Central memory CD8-positive, alpha-beta T cell (primary cell): ENCODE results near the gene MRPS7.
"Not testable (repeated sequence)": the region's sequence is repeated elsewhere in the genome, so short reads cannot be mapped to it uniquely, and the experiment has no call there.

Experiments
- ATAC-seq: fragments of 150-1000 bp; cut with Tn5 transposase; replicated peaks from 2 replicates; pipeline ENCODE4 v1.10.0; 2022; ENCODE audit warnings: mild to moderate bottlenecking, moderate FRiP score, moderate number of reproducible peaks; ENCODE audit not compliant: poor library complexity, severe bottlenecking; ENCODE audit errors: extremely low read depth
- DNase-seq, 2 donors: peaks; one replicate each; pipeline ENCODE4 v3.0.0; 2021; ENCODE audit warnings: low spot score in 2 of 2
- H3K27ac Mint-ChIP-seq: one replicate; pipeline ENCODE4 v1.8.0; 2022; ENCODE audit warnings: low read depth, mild to moderate bottlenecking, moderate library complexity, mixed read lengths
- H3K27me3 Mint-ChIP-seq: one replicate; pipeline ENCODE4 v1.8.0; 2022; ENCODE audit warnings: mixed read lengths
- H3K36me3 Mint-ChIP-seq: one replicate; pipeline ENCODE4 v1.8.0; 2022; ENCODE audit warnings: mild to moderate bottlenecking, moderate library complexity, mixed read lengths; ENCODE audit not compliant: insufficient read depth
- H3K4me1 Mint-ChIP-seq: one replicate; pipeline ENCODE4 v1.8.0; 2022; ENCODE audit warnings: mixed read lengths
- H3K4me3 Mint-ChIP-seq: one replicate; pipeline ENCODE4 v1.8.0; 2022; ENCODE audit warnings: mild to moderate bottlenecking, moderate library complexity, mixed read lengths
- H3K9me3 Mint-ChIP-seq: one replicate; pipeline ENCODE4 v1.8.0; 2022; ENCODE audit warnings: mixed read lengths

MRPS7 gene

DNA sequence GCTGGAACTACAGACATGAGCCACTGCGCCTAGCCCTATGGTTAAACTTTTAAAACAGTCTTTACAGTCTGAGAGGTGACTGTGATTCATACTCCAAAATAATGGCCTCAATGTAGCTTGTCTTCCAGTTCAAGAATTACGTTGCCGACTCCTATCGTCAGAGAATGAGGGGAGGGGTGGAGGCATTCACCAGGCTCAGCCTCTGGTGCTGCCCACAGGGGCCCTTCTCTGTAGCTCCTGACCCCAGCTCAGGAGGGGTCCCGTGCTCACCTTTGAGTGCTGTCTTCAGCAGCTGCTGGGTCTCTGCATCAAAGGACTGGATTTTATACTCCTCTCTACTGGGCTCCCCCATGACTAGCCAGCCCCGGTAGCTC is 8.2 kb downstream of the MRPS7 start:
- Mint-ChIP-seq H3K27ac (peak overlapping the region; percentile 35), H3K4me3 (peak overlapping the region; percentile 85), H3K4me1 (peaks cover 22% of the 10 kb centered on the region), H3K9me3 (no peaks in the 10 kb centered on the region), H3K27me3 (no peaks in the 10 kb centered on the region), H3K36me3 (peaks cover 8% of the 10 kb centered on the region)
- DNase-seq (no peak), ATAC-seq (no peak)

DNA sequence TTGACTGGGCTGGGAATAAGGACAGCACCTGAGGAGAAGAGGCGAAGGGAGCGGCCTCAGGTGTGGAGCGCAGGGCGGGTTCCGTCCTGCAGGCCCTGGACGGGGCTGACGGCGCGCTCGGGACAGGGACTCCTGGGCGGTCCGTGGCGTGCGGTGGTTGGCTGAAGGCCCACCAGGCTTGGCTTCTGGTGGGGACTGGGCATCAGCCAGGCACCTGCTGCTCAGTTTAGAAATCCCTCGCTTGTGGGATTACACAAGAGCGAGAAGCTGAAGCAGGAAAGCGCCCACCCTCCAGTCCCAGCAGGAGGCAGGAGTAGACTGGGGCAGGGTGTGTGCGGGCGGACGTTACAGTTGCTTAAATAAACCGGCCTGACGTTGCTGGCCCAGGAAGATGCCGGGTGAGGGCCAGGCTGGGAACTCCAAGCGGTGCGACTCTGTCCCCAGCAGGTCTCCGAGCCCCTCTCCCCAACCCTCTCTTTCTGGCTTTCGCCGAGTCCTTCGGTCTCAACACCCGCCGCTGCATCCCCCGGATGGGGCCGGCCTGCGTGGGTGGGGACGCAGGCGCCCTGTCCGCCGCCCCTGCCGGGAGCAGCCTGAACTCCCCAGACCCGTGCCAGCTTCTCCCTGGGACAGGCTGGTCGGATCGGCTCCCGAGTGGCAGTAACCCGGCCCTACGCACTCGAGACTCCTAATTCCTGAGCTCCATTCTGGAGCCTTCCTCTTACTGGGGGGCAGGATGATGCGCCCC is 8.7 kb downstream of the MRPS7 start:
- peak overlapping the region; percentile 35 for H3K27ac Mint-ChIP-seq
- peak overlapping the region; percentile 85 for H3K4me3 Mint-ChIP-seq
- no peaks in the 10 kb centered on the region for H3K9me3 Mint-ChIP-seq
- peaks cover 22% of the 10 kb centered on the region for H3K4me1 Mint-ChIP-seq
- DNase-seq, result peak; percentile 27 to 31
- no peaks in the 10 kb centered on the region for H3K27me3 Mint-ChIP-seq
- peaks cover 3% of the 10 kb centered on the region for H3K36me3 Mint-ChIP-seq
- ATAC-seq, result peak; percentile 38

DNA sequence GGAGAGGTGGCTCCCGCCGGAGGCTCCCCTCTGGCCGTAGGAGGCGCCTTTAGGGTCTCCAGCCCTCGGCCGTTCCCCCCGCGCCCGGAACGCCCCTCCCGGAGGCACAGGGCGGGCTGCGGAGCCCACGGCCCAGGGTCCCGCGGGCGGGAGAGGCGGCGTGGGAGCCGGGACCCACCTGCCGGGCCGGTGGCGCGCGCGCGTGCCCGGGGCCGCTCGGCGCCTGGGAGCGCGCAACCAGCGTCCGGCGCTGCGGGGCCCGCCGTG is 9.2 kb downstream of the MRPS7 start, which contains the start of gene MIF4GD:
MIF4GD (minus strand) TSS at position 266 of the 267 bp plus-strand sequence. CDS start 1,036 bp downstream, outside the sequence.
- H3K4me1 Mint-ChIP-seq, result peaks cover 22% of the 10 kb centered on the region
- H3K9me3 Mint-ChIP-seq, result no peaks in the 10 kb centered on the region

DNA sequence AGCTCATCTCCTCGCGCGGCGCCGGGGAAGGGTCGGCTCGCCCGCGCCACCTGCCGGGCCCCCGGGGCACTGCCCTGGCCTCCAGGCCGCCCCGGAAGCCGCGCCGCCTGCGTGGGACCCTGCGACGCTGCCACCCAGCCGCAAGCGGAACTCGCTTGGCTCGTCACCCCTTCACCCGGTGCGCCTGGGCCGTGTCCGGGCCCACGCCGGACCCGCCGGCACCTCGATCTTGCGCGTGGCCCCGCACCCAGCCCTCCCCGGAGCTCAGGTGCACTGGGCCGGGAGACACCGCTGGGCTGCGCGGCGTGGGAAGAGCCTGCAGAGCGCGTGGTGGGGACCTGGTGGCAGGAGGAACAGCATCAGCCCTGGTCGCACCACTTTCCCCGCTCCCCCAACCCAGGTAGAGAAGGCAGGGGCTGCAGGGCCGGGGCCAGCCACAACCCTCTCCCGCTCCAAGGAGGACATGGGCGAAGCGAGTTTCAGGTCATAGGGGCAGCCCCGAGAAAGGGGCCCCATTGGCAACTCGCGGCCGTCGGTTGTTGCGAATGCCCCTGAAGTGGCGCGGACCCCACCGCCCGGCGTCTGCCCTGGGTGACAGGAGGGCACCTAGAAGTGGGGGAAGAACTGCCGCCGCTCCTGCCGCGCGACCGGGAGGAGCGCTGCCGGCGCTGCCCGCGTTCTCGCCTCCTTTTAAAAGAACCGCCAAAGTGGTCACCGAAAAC is 9.7 kb downstream of the MRPS7 start:
- peaks cover 22% of the 10 kb centered on the region for H3K4me1 Mint-ChIP-seq

More for the DNA sequence above, 9.2 kb downstream of the MRPS7 start, which contains the start of gene MIF4GD:
- DNase-seq (no peak), ATAC-seq (no peak)
- H3K4me3 Mint-ChIP-seq, result peak within 1 kb of the TSS; percentile 85
- H3K27me3 Mint-ChIP-seq, result no peaks in the 10 kb centered on the region
- peaks cover 1% of the 10 kb centered on the region for H3K36me3 Mint-ChIP-seq
- peak within 1 kb of the TSS; percentile 35 for H3K27ac Mint-ChIP-seq

DNA sequence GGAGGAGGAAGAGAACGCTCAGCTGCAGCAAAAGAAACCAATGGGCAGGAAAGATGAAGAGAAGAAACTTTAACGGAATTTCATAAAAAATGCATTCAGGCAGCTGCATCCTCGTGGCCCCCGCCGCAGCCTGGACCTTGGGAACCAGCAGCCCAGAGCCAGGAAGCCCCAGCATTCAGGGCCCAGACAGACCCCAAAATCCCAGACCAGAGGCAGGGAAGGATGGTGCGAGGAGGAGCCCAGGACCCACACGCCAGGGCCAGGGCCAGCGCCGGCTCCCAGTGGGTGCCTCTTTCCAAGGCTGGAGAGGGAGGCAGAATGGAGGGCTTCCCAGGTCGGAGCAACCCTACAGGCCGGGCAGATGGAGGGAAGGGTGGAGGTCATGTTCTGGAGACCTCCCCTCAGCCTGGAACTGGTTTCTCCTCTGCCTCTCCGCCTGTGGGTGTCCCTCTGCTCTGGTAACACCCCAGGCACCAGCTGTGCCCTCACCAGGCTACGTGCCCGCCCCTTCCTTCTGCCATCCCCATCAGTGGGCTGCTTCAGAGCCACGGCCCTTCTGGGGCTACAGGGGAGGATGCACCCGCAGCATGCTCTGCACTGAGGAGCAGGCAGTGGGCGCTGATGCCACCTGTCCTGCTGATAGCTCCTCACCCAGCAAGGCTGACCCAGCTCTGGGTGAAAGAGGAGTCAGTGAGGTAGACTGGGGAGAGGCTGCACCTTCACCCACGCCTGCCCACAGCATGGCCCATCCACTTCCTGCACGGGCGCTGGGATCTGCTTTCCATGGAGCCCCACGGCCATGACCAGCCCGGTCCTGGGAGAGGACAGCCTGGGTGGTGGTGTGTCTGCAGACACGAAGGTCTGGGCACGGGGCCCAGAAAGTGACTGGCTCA is 10.5 kb downstream of the MRPS7 start:
- H3K4me3 Mint-ChIP-seq, result peak overlapping the region; percentile 79
- H3K36me3 Mint-ChIP-seq, result no peaks in the 10 kb centered on the region
- ATAC-seq, result no peak
- peak overlapping the region; percentile 35 for H3K27ac Mint-ChIP-seq
- peaks cover 22% of the 10 kb centered on the region for H3K4me1 Mint-ChIP-seq
- DNase-seq, result no peak
- H3K27me3 Mint-ChIP-seq, result no peaks in the 10 kb centered on the region
- H3K9me3 Mint-ChIP-seq, result no peaks in the 10 kb centered on the region

More for the DNA sequence above, 9.7 kb downstream of the MRPS7 start:
- Mint-ChIP-seq H3K36me3 (peaks cover under 1% of the 10 kb centered on the region), H3K27me3 (no peaks in the 10 kb centered on the region), H3K9me3 (no peaks in the 10 kb centered on the region), H3K4me3 (peak overlapping the region; percentile 79), H3K27ac (peak overlapping the region; percentile 35)
- peak; percentile 85 for ATAC-seq
- DNase-seq, result peak; percentile 81 to 88

DNA sequence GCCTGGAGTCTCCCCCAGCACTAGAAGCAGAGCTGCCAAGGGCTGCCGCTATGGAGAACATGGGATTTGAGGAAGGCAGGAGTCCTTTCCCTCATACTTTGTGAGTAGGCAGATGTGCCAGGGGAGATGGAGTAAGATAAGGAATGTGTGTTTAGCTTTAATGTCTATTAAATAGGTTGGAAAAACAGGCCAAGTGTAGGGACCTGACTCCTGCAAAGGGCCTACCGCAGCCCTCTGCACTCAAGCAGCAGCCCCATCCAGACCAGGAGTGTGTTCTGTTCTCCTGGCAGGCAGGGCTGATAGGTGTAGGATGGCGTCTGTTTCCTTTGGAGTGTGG is 11.1 kb downstream of the MRPS7 start:
- peak overlapping the region; percentile 79 for H3K4me3 Mint-ChIP-seq
- no peak overlapping the region for H3K27ac Mint-ChIP-seq
- no peak for ATAC-seq
- no peaks in the 10 kb centered on the region for H3K27me3 Mint-ChIP-seq
- peaks cover 22% of the 10 kb centered on the region for H3K4me1 Mint-ChIP-seq
- no peak for DNase-seq
- H3K36me3 Mint-ChIP-seq, result no peaks in the 10 kb centered on the region
- H3K9me3 Mint-ChIP-seq, result no peaks in the 10 kb centered on the region

DNA sequence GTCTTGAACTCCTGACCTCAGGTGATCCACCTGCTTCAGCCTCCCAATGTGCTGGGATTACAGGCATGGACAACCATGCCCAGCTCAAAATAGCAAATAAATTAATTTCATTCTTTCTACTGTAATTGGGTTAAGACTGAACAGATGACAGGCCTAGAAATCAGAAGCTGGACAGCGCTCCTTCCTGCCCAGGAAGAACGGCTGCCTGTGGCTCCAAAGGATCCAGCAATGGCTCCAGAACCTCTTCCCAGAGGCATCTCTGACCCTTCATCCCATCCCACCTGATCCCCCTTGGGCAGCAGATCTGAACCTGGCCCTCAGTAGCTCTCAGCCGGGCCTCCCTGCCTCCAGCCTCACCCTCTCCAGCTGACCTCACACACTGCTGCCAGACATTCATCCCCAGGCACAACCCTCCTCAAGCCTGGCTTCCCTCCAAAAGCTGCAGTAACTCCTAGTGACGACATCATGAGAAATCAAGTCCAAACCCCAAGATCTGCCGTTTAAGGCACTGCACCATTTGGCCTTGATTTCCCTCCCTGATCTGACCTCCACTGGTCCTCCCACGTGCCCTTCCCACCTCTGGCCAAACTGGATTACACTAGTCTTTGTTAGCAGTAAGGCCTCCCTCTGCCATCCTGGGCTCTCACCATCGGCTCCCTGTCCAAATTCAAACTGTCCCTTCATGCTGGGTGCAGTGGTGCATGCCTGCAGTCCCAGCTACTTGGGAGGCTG is 12.5 kb downstream of the MRPS7 start:
- DNase-seq, result no peak
- peaks cover 17% of the 10 kb centered on the region for H3K4me1 Mint-ChIP-seq
- peak overlapping the region; percentile 50 for H3K27ac Mint-ChIP-seq
- H3K27me3 Mint-ChIP-seq, result no peaks in the 10 kb centered on the region
- H3K36me3 Mint-ChIP-seq, result peaks cover 1% of the 10 kb centered on the region
- H3K4me3 Mint-ChIP-seq, result peak overlapping the region; percentile 42
- H3K9me3 Mint-ChIP-seq, result no peaks in the 10 kb centered on the region
- no peak for ATAC-seq

DNA sequence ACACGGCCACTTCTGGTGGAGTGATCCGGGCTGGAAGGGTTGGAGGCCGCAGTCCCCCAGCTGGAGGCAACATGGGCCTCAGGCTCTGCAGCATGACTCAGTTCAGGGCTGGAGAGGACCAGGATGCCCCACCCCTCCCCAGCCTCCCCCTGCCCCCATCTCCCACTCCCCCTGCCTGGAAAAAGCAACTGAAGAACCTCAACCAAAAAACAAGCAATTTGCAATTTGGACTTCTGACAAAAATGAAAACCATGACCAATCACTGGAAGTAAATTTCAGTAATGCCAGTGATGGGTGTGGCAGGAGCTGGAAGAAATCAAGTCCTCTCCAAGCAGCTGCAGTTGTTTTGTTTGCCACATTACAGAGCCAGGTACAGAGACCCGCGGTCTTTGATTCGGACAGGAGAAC is 16.0 kb downstream of the MRPS7 start:
- Mint-ChIP-seq H3K27me3 (no peaks in the 10 kb centered on the region), H3K4me1 (peaks cover 5% of the 10 kb centered on the region), H3K36me3 (peaks cover 11% of the 10 kb centered on the region), H3K4me3 (no peak overlapping the region), H3K27ac (no peak overlapping the region), H3K9me3 (no peaks in the 10 kb centered on the region)
- DNase-seq (no peak), ATAC-seq (no peak)

DNA sequence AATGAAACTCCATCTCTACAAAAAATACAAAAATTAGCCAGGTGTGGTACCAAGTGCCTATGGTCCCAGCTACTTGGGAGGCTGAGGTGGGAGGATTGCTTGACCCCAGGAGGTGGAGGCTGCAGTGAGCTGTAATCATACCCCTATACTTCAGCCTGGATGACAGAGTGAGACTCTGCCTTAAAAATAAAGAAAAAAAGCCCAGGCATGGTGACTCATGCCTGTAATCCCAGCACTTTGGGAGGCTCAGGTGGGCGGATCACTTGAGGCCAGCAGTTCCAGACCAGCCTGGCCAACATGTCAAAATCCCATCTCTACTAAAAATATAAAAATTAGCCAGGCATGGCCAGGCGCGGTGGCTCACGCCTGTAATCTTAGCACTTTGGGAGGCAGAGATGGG is 18.5 kb downstream of the MRPS7 start:
- not testable (repeated sequence) for H3K27ac Mint-ChIP-seq, DNase-seq, H3K27me3 Mint-ChIP-seq, H3K4me1 Mint-ChIP-seq, ATAC-seq, H3K4me3 Mint-ChIP-seq, H3K9me3 Mint-ChIP-seq
- H3K36me3 Mint-ChIP-seq, result peaks cover 13% of the 10 kb centered on the region

DNA sequence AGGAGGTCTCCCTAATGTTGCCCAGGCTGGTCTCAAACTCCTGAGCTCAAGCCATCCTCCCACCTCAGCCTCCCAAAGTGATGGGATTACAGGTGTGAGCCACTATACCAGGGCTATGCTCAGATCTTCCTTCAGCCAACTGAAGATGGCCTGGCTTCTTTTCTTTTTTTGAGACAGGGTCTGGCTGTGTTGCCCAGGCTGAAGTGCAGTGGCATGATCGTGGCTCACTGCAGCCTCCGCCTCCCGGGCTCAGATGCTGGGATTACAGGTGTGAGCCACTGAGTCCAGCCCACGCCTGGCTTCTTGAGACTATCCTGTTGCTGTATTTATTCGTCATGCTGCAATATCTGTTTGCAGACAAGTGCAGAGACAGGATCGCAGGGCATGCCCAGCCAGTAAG is 23.4 kb downstream of the MRPS7 start:
- Mint-ChIP-seq H3K4me3 (no peak overlapping the region), H3K27me3 (no peaks in the 10 kb centered on the region), H3K4me1 (peaks cover 8% of the 10 kb centered on the region), H3K36me3 (peaks cover 21% of the 10 kb centered on the region), H3K27ac (no peak overlapping the region), H3K9me3 (no peaks in the 10 kb centered on the region)
- DNase-seq (no peak), ATAC-seq (no peak)

DNA sequence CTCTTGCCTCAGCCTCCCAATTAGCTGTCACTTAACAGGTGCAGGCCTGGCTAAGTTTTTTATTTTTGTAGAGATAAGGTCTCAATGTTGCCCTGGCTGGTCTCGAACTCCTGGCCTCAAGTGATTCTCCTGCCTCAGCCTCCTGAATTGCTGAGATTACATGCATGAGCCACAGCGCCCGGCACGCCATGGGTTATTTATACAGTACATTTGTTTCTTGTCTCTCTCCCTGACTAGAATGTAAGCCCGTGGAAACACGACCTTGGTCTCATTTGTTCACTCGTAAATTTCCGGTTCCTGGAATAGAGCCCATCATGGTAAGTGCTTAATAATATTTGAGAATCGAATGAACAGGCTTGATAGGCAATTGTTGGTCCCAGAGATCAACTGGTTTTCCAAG is 25.5 kb downstream of the MRPS7 start:
- Mint-ChIP-seq H3K36me3 (peaks cover 14% of the 10 kb centered on the region), H3K27ac (no peak overlapping the region), H3K27me3 (no peaks in the 10 kb centered on the region), H3K4me3 (no peak overlapping the region), H3K9me3 (no peaks in the 10 kb centered on the region), H3K4me1 (peaks cover 8% of the 10 kb centered on the region)
- ATAC-seq, result no peak
- no peak for DNase-seq

DNA sequence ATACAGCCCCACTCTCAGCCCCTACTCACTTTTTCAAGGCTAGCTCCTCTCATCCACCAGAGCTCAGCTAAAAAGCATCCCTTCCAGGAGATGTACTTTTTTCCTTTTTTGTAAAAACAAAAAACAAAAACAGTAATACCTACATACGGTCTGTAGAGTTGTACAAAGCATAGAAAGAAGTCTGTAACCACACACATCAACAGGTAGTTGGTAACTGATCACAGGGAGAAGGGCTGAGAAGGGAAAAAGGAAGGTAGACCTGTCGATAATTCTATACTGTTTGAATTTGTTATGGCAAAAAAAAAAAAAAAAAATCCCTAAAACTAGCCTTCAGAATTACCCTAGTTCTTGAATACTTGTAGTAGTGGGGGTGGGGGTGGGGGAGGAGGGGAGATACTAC is 26.7 kb downstream of the MRPS7 start:
- no peak for ATAC-seq
- peaks cover 8% of the 10 kb centered on the region for H3K4me1 Mint-ChIP-seq

More for the DNA sequence above, 26.7 kb downstream of the MRPS7 start:
- no peaks in the 10 kb centered on the region for H3K27me3 Mint-ChIP-seq
- H3K27ac Mint-ChIP-seq, result peak overlapping the region; percentile 99
- no peak for DNase-seq
- no peaks in the 10 kb centered on the region for H3K9me3 Mint-ChIP-seq
- H3K36me3 Mint-ChIP-seq, result peaks cover 13% of the 10 kb centered on the region
- H3K4me3 Mint-ChIP-seq, result peak overlapping the region; percentile 94
